ENCODE measurements around the gene ERGIC1.

GRCh38 chr5:172858511-172858989, 24.5 kb downstream of the ERGIC1 start:
- no peak for TF ChIP-seq CTCF (IDR thresholded peaks at IDR 0.05 in 4 of 5, conservative IDR thresholded peaks at IDR 0.05 in 1 of 5)
- TF ChIP-seq POLR2A (IDR thresholded peaks at IDR 0.05) = no peak
